GM21390 (cell line): ENCODE results near the gene WDR38.

ENCODE experiments used
- ATAC-seq: cut with Tn5 transposase; IDR thresholded peaks from one replicate; pipeline ENCODE4 v1.9.1; 2021; ENCODE audit not compliant: unreplicated experiment

WDR38 gene

DNA sequence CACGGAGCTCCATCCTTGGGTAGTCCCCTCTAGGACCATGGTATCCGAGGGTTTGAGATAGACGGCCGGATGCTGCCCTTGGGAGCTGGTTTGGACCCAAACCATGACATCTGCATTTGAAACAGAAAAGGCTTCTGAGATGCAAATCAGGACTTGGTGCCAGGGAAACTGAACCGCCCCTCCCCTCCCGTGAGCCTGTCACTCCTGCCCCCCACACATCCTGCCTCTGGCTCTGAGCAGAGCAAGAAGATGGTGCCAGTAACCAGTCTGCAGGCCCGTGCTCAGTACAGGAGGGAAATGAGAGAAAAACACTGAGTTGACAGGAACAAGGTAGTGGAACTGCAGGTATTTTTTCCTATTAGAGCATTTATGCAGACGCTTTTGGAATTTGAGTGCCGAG is 27.2 kb downstream of the WDR38 start:
- ATAC-seq, result no peak

DNA sequence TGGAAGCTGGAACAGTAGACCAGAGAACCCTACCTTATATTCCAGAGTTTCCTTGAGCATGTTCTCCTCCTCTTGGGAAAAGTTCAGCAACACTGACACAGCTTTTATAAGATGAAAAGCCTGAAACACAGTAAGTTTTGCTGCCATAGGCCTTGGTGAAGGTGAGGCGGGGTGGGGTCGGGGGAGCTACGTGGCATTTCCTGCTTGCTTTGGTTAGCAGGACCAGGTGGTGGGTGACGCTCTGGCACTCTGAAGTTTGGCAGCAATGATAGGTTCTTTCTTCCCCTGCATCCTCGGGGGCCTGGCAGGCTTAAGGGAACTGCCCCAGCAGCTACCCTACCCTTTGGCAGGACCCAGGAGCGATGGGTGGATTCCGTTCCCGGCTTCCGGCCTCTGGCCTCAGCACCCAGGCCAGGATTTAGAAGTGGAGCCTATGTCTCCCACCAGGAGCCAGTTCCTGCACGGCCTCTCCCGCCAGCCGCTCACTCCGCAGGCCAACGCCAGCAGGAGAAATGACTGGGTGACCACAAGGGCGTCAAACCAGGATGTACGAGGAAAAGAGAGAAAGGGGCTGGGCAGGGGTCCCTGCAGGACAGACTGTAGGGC is 28.0 kb downstream of the WDR38 start:
- ATAC-seq, result no peak

DNA sequence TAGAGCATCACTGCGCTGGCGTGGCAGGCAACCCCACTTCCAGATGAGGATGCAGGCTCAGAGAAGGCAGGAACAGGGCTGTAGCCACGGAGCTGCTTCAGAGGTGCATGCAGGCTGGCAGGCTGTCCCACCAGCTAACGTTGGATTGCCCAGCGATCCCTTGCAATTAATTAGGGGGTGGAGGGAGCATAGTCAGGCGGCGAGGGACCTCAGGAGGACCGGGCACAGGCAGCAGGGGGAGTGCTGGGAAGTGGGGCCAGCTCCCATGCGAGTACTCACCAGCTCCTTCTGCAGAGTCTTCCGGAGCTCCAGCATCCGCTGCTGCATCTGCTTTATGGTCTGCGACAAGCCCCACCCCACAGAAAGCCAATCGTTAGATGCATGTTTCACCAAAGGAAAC is 29.0 kb downstream of the WDR38 start:
- ATAC-seq, result no peak

DNA sequence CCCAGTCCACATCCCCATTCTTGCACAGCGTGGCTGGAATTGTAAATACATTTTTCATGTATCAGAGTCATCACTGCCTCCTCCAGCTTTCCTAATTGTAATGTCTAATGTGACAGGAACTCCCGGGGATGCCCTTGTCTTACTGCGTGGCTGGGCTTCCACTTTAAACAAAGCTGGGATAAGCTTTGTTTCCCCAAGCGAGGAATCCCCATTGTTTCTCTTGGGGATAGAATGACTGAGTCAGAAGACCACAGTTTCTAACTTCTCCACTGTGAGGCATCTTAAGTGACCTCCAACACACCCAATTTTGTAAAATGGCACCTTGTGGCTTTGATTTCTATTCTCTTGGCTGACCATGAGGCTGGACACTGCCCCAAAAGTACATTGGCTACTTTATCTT is 31.1 kb downstream of the WDR38 start:
- ATAC-seq, result no peak

DNA sequence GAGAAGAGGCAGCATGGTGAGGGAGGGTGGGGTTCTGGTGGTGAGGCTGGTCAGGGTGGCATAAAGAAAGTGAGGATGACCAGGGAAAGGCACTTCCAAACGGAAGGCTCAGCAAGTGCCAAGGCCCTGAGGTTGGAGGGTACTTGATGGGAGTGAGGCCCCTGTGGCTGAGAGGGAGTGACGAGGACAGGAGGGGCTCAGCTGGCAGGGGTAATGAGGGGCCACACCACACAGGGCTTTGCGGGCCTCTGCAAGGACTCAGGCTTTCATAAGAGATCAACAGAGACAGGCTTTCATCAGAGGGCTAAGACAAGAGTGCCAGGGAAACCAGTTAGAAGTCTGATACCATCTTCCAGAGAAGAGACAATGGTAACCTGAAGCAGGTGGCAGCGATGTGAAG is 32.3 kb downstream of the WDR38 start:
- no peak for ATAC-seq

DNA sequence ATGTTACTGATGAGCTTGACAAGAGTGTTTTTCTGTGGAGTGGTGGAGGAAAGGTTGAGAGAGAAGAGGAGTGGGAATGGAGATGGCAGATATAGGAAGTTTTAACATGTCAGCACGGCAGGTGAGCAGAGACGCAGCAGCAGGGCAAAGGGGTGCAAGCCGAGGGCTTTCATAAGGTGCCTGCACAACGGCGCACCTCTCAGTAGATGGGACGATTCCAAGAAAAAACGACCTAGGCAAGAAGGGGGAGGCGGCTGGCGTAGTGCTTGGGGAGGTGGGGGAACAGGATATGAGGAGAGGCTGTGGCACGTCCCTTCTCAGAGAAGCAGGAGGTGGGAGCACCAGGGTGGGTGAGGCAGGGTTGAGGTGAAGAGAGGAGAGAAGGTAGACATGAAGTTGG is 33.2 kb downstream of the WDR38 start:
- no peak for ATAC-seq

DNA sequence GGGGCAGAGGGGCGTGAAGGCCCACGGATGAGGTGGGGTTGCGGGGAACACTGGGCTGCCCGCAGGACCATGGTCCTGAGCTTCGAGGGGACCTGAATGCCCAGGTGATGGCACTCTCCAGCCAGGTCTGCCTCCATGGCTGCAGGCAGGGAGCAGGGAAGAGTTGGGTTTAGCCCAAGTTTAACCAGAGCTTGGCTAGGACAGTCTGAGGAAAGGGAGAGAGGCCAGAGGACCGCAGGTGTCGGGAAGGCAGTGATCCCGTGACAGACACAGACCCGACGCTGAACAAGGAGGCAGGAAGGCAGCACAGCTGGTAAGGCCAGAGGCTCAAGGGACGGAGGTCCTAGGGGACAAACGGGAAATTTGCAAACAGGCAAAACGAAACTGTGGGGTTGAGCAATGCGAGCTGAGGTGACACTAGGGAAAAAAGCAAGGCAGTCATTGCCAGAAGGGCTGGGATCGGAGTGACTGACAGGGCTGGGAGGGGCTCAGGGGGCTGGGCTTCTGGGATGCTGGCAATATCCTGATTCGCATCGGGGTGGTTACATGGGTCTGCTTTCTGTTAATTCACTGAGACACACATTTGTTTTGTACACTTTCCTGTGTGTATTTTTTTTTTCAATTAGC is 33.7 kb downstream of the WDR38 start:
- ATAC-seq, result no peak

DNA sequence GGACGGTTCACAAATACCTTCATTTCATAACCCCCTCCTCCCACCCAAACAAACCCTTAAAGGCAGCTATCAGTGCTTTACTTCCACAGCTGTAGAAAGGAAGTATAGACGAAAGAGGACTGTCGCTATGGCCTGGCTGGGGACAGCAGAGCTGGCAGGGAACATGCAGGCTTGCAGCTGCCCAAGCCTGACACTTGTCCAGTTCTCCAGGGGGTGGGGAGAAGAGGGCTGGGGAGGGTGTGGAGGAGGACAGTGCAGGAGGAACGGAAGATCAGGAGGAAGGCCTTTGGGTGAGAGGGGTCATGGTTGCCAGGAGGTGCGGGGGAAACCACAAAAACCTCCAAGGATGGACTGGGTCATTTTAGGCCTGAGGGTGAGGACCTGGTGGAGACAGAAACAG is 34.6 kb downstream of the WDR38 start:
- no peak for ATAC-seq

DNA sequence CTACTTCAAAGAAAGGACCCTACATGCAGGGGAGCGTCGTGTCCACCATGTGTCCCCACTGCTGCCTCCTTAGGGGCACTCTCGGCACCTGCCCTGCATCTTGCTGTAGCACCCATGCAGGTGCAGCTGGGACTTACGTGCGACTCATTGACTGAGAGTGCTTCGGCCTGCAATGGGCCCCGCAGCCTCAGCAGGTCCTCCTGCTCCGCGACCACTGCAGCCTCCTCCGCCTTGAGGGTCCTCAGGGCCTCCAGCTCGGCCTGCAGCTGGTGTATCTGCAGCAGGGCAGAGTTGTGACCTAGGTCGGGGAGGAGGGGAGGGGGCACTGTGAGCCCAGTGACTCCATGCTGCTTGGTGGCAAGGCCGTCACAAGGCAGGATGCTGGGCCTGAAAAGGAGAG is 35.7 kb downstream of the WDR38 start:
- ATAC-seq, result no peak

DNA sequence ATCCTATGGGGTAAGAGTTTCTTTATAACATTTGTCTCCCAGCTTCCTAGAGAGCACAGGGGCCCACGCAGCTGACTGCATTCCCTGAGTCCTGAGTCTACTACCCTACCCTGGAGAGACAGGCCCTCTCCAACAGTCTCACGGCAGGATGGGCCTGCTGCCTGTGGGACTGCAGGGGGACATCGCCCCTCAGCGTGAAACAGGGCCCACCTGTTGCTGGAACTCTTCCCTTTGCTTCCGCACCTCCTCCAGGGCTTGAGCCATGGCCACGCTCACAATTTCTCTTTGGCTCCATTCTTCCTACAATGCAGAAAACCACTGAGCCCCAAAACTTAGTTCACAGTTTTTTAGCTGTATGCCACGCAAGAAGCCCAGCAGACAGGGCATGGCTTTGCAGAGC is 36.9 kb downstream of the WDR38 start:
- no peak for ATAC-seq

DNA sequence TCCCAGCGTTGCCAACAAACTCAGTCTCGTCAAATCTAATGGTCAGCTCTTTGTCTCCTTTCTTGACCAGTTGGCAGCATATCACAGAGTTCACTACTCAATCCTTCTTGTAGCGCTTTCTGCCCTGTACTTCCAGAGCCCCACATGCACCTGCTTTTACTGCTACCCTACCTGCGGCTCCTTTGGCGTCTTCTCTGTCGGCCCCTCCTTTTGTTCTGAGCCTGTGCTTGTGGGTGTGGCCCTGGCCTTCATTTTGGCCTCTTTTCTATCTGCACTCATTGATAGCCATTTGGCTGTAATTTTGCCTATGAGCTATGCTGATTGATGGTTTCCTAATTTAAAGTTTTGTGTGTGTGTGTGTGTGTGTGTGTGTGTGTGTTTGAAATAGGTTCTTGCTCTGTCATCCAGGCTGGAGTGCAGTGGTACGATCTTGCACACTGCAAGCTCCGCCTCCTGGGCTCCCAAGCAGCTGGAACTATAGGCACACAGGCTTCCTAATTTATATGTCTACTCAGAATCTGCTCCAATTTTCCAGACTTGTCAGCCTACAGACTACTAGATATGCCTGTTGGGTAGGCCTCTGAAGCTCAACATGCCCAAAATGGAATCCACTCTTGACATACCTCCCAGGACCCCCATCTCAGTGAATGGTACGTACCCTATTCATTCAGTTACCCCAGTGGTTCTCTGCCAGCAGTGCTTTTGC is 40.9 kb downstream of the WDR38 start:
- ATAC-seq, result no peak

DNA sequence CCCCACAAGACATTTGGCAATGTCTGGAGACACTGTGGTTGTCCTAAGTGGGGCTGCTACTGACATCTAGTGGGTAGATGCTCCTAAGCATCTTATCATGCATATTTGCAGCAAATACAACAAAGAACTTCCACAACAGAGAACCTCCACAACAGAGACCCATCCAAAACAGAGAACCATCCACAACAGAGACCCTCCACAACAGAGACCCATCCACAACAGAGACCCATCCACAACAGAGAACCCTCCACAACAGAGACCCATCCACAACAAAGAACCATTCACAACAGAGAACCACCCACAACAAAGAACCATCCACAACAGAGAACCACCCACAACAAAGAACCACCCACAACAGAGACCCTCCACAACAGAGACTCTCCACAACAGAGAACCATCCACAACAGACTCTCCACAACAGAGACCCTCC is 41.5 kb downstream of the WDR38 start:
- ATAC-seq, result no peak

DNA sequence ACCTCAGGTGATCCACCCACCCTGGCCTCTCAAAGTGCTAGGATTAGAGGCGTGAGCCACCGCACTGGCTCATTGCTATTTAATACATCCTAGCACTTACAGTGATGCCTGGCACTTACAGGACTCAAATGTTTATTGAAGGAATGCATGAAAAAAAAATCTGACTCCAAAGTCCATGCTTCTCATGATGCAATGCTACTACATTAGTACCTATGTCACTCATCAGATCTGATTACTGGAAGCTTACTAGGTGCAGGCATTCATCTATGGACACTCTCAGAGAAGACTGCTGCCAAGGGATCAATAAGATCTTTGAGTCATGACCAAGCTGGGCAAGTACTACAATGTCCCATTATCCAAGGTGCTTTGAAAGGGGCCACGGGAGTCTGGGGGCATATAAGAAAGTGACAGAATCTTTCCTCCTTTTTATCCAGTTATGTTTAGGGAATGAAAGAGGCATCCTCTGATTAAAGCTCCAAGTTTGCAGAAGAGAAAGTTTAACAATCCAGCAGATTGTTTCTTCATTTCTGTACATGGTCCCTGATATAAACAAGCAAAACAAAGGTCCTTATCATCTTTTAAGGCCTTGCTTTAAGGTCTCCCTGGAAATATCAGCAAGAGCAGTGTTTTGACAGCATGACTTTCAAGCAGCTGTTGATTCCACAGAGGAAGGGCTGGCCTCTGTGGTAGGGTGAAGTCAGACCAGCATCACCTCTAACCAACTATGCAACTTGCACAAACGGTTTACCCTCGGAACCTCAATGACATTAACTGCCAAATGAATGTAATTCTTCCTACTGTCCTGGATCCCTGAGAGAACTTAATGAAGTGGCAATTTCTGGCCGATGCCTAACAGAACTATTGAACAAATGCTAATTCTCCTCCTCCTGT is 44.6 kb downstream of the WDR38 start:
- no peak for ATAC-seq

DNA sequence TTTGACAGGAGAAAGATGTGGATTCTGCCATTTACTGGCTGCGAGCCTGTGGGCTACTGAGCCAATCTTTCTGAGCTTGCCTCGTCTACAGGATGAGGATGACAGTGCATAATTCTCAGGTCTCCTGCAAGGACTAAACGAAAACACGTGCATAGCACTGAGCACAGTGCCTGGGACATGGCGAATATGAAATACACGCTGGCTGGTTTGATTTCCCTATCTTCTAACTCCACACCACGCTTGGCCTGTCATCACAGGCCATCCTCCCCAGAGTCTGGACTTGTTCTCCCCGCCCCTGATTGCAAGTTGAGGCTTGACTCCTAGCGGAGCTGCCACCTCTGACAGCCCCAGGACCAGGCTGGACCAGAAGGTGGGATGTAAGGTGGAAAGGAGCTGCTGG is 46.6 kb downstream of the WDR38 start:
- no peak for ATAC-seq

DNA sequence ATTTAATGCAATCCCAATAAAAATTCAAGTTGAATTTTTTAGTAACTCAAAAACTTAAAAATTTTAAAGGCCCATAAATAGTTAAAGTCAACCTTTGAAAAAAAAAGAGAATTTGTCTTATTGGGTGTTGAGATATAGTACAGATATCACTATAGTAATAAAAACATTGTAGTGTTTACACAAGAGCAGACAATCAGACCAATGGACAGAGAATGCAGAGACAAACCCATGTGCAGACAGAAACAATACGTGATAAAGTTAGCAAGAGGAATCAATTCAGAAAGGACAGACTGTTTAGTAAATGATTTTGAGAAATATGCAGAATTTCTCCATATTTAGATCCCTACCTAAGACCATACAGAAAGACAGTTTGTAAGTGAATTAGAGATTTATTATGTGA is 53.7 kb downstream of the WDR38 start:
- ATAC-seq, result no peak
